DOHH2 (cell line): Measurements from ENCODE around the gene FOLH1.
"Not testable (repeated sequence)": the region's sequence is repeated elsewhere in the genome, so short reads cannot be mapped to it uniquely, and the experiment has no call there.

Source experiments
- H3F3A ChIP-seq: fragments of 200-600 bp; sonication (generic), shearing (Covaris generic); 2 replicates; pipeline ENCODE4 v1.6.0; 2016; ENCODE audit warnings: antibody characterized with exemption, mild to moderate bottlenecking; ENCODE audit not compliant: control insufficient read depth, insufficient read depth
- H3K27ac ChIP-seq: fragments of 200-600 bp; sonication (generic); 2 replicates; pipeline ENCODE4 v1.5.1; 2014; ENCODE audit warnings: low read depth, mild to moderate bottlenecking, low read length, moderate library complexity
- H3K27me3 ChIP-seq: fragments of 200-600 bp; sonication (generic); 2 replicates; pipeline ENCODE4 v1.6.1; 2014; ENCODE audit warnings: mild to moderate bottlenecking, low read length, mixed read lengths; ENCODE audit not compliant: control insufficient read depth
- H3K36me3 ChIP-seq: fragments of 200-600 bp; sonication (generic); 2 replicates; pipeline ENCODE4 v1.6.1; 2014; ENCODE audit warnings: mild to moderate bottlenecking, low read length, moderate library complexity, mixed read lengths; ENCODE audit not compliant: control insufficient read depth
- H3K4me1 ChIP-seq: fragments of 200-600 bp; sonication (generic); 2 replicates; pipeline ENCODE4 v1.6.1; 2014; ENCODE audit warnings: mild to moderate bottlenecking, low read length, mixed read lengths; ENCODE audit not compliant: control insufficient read depth
- H3K4me2 ChIP-seq: fragments of 200-600 bp; sonication (generic); 2 replicates; pipeline ENCODE4 v1.6.0; 2014; ENCODE audit warnings: mild to moderate bottlenecking, low read length, moderate library complexity
- H3K4me3 ChIP-seq: fragments of 200-600 bp; sonication (generic); 2 replicates; pipeline ENCODE4 v1.5.1; 2014; ENCODE audit warnings: mild to moderate bottlenecking, low read length, mixed read lengths
- H3K79me2 ChIP-seq: fragments of 200-600 bp; sonication (generic); 2 replicates; pipeline ENCODE4 v1.6.1; 2014; ENCODE audit warnings: mild to moderate bottlenecking, low read length, mixed read lengths; ENCODE audit not compliant: control insufficient read depth
- H3K9me2 ChIP-seq: fragments of 200-600 bp; sonication (generic); replicated peaks from 2 replicates; pipeline ENCODE4 v1.6.1; 2014; ENCODE audit warnings: mild to moderate bottlenecking, low read length, mixed read lengths; ENCODE audit not compliant: control insufficient read depth
- H3K9me3 ChIP-seq: fragments of 200-600 bp; sonication (generic); 2 replicates; pipeline ENCODE4 v1.6.1; 2014; ENCODE audit warnings: antibody characterized with exemption, low read length, mixed read lengths; ENCODE audit not compliant: control insufficient read depth, insufficient read depth
- H4K20me1 ChIP-seq: fragments of 200-600 bp; sonication (generic); 2 replicates; pipeline ENCODE4 v1.6.0; 2014; ENCODE audit warnings: low read depth, mild to moderate bottlenecking, antibody characterized with exemption, low read length, moderate library complexity; ENCODE audit not compliant: control insufficient read depth, insufficient read depth
- CTCF ChIP-seq: fragments of 200-600 bp; sonication (generic); IDR thresholded peaks from one replicate; pipeline ENCODE4 v1.5.1; 2014; ENCODE audit warnings: antibody characterized with exemption, mild to moderate bottlenecking, low read depth, low read length; ENCODE audit not compliant: poor library complexity, severe bottlenecking
- EZH2phosphoT487 ChIP-seq: fragments of 200-600 bp; sonication (generic); IDR thresholded peaks from 2 replicates; pipeline ENCODE4 v1.6.1; 2017; ENCODE audit warnings: borderline replicate concordance, mild to moderate bottlenecking, antibody characterized with exemption, low read length, moderate library complexity, mixed read lengths

FOLH1 gene

GRCh38 chr11:49208006-49208721, at the start of gene FOLH1:
Gene FOLH1, minus strand, starts transcription at chr11:49208602. Its CDS starts 193 bp downstream, at chr11:49208409.
- Histone ChIP-seq H3K9me3 (no peaks in the 10 kb centered on the region), H4K20me1 (no peaks in the 10 kb centered on the region), H3K9me2 (no peaks in the 10 kb centered on the region), H3K27ac (no peak within 1 kb of the TSS), H3K4me2 (no peak within 1 kb of the TSS), H3K36me3 (no peaks in the 10 kb centered on the region), H3F3A (no peaks in the 10 kb centered on the region), H3K79me2 (no peaks in the 10 kb centered on the region), H3K4me1 (no peaks in the 10 kb centered on the region), H3K27me3 (no peaks in the 10 kb centered on the region), H3K4me3 (no peak within 1 kb of the TSS)
- TF ChIP-seq CTCF = no peak
- TF ChIP-seq EZH2phosphoT487 = no peak

- H3K27me3 ChIP-seq, H3K4me3 ChIP-seq, H3K9me3 ChIP-seq, H3K79me2 ChIP-seq, H3K9me2 ChIP-seq, H4K20me1 ChIP-seq, H3F3A ChIP-seq, H3K4me2 ChIP-seq, H3K4me1 ChIP-seq, H3K36me3 ChIP-seq, H3K27ac ChIP-seq: not testable (repeated sequence)
Measured at GRCh38 chr11:49255148-49255547, 46.7 kb upstream of the FOLH1 start.

GRCh38 chr11:49251212-49251611, 42.8 kb upstream of the FOLH1 start:
- H3K27me3 ChIP-seq, H3K9me2 ChIP-seq, H3K36me3 ChIP-seq, H3K9me3 ChIP-seq, H3K4me3 ChIP-seq, H3K4me1 ChIP-seq, H3K4me2 ChIP-seq, H4K20me1 ChIP-seq, H3F3A ChIP-seq, H3K79me2 ChIP-seq, H3K27ac ChIP-seq: not testable (repeated sequence)

- H3K9me3 ChIP-seq, H3K4me2 ChIP-seq, H3K9me2 ChIP-seq, H3K79me2 ChIP-seq, H3F3A ChIP-seq, H3K4me1 ChIP-seq, H3K27ac ChIP-seq, H3K4me3 ChIP-seq, H3K27me3 ChIP-seq, H3K36me3 ChIP-seq, H4K20me1 ChIP-seq: not testable (repeated sequence)
Measured at GRCh38 chr11:49250398-49251115, 42.2 kb upstream of the FOLH1 start.

GRCh38 chr11:49249363-49249762, 41.0 kb upstream of the FOLH1 start:
- not testable (repeated sequence) for H3F3A ChIP-seq

GRCh38 chr11:49233685-49234084, 25.3 kb upstream of the FOLH1 start:
- not testable (repeated sequence) for H3K79me2 ChIP-seq, H3K9me3 ChIP-seq, H3K27ac ChIP-seq, H3K36me3 ChIP-seq, H4K20me1 ChIP-seq, H3K4me2 ChIP-seq, H3K4me1 ChIP-seq, H3F3A ChIP-seq, H3K9me2 ChIP-seq, H3K27me3 ChIP-seq, H3K4me3 ChIP-seq

More at GRCh38 chr11:49249363-49249762, 41.0 kb upstream of the FOLH1 start:
- H3K4me2 ChIP-seq, H4K20me1 ChIP-seq, H3K27ac ChIP-seq, H3K4me1 ChIP-seq, H3K9me2 ChIP-seq, H3K4me3 ChIP-seq, H3K36me3 ChIP-seq, H3K9me3 ChIP-seq, H3K27me3 ChIP-seq, H3K79me2 ChIP-seq: not testable (repeated sequence)

GRCh38 chr11:49233019-49233418, 24.6 kb upstream of the FOLH1 start:
- H3K9me3 ChIP-seq, H3K9me2 ChIP-seq, H3K36me3 ChIP-seq, H3K4me1 ChIP-seq, H3F3A ChIP-seq, H4K20me1 ChIP-seq, H3K79me2 ChIP-seq, H3K4me2 ChIP-seq, H3K27me3 ChIP-seq, H3K27ac ChIP-seq, H3K4me3 ChIP-seq: not testable (repeated sequence)
